SK-N-SH (cell line): Measurements from ENCODE around the gene TMEM94.

ENCODE experiments used
- EZH2phosphoT487 ChIP-seq: fragments of 200-600 bp; sonication (generic); IDR thresholded peaks from 2 replicates; pipeline ENCODE4 v1.6.1; 2017; ENCODE audit warnings: low read depth, mixed run types, mild to moderate bottlenecking, antibody characterized with exemption, moderate library complexity, borderline replicate concordance
- FOXJ3 ChIP-seq: sonication (generic); formaldehyde crosslinking; IDR thresholded peaks from 2 replicates; pipeline ENCODE4 v1.5.1; 2020; ENCODE audit warnings: mild to moderate bottlenecking, missing genetic modification reagents
- MEF2A ChIP-seq: IDR thresholded peaks from 2 replicates; pipeline ENCODE4 v1.4.0; 2012; ENCODE audit warnings: low read depth, borderline replicate concordance
- NRF1 ChIP-seq: IDR thresholded peaks from 2 replicates; pipeline ENCODE4 v1.6.1; 2012; ENCODE audit warnings: low read depth, mild to moderate bottlenecking, low read length
- POLR2AphosphoS5 ChIP-seq: IDR thresholded peaks from 2 replicates; pipeline ENCODE4 v1.6.1; 2012; ENCODE audit warnings: low read depth, low read length
- RCOR1 ChIP-seq: fragments of 150-350 bp; IDR thresholded peaks from 2 replicates; pipeline ENCODE4 v1.6.1; 2017; ENCODE audit warnings: antibody characterized with exemption, low read length
- RXRA ChIP-seq: IDR thresholded peaks from 2 replicates; pipeline ENCODE4 v1.4.0; 2012; ENCODE audit warnings: low read depth, mild to moderate bottlenecking, borderline replicate concordance
- TF ChIP-seq, protein P1 (sequence below): fragments of 200-600 bp; sonication (generic); IDR thresholded peaks from 2 replicates; pipeline ENCODE4 v1.6.1; 2017; ENCODE audit warnings: antibody characterized with exemption, mild to moderate bottlenecking, moderate library complexity
- TF ChIP-seq, protein P2 (sequence below): fragments of 150-350 bp; IDR thresholded peaks from 2 replicates; pipeline ENCODE4 v1.6.1; 2017; ENCODE audit warnings: antibody characterized with exemption, low read length, low read depth, borderline replicate concordance
- TF ChIP-seq, protein P3 (sequence below): IDR thresholded peaks from 2 replicates; pipeline ENCODE4 v1.4.0; 2012; ENCODE audit warnings: low read depth, borderline replicate concordance
- TF ChIP-seq, protein P4 (sequence below): IDR thresholded peaks from 2 replicates; pipeline ENCODE4 v1.4.0; 2012; ENCODE audit warnings: low read depth
- TF ChIP-seq, protein P5 (sequence below): IDR thresholded peaks from 2 replicates; pipeline ENCODE4; 2012

DNA sequence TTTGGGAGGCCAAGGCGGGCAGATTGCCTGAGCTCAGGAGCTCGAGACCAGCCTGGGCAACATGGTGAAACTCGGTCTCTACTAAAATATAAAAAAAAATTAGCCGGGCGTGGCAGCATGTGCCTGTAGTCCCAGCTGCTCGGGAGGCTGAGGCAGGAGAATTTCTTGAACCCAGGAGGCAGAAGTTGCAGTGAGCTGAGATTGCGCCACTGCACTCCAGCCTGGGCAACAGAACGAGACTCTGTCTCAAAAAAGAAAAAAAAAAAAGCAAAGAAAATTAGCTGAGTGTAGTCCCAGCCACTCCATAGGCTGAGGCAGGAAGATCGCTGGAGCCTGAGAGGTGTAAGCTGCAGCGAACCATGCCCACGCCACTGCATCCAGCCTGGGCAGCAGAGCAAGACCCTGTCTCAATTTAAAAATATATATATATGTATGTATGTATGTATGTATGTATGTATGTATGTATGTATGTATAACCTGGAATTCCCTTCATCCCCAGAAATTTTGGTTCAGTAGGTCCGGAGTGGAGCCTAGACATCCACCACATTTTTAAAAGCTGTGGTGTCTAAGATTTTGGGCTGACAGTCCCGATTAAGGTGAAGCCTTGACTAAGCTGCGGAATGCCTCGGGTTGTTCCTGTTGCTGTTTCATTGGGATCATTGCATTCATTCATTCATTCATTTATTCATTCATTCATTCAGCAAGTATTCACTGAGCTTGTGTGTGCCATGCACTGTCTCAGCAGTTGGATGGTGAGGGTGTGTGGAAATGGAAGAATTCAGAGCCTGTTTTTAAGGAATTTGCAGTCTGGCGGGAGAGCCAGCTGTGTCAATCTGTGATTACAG, 25.9 kb downstream of the TMEM94 start:
- TF ChIP-seq, protein P1, sequence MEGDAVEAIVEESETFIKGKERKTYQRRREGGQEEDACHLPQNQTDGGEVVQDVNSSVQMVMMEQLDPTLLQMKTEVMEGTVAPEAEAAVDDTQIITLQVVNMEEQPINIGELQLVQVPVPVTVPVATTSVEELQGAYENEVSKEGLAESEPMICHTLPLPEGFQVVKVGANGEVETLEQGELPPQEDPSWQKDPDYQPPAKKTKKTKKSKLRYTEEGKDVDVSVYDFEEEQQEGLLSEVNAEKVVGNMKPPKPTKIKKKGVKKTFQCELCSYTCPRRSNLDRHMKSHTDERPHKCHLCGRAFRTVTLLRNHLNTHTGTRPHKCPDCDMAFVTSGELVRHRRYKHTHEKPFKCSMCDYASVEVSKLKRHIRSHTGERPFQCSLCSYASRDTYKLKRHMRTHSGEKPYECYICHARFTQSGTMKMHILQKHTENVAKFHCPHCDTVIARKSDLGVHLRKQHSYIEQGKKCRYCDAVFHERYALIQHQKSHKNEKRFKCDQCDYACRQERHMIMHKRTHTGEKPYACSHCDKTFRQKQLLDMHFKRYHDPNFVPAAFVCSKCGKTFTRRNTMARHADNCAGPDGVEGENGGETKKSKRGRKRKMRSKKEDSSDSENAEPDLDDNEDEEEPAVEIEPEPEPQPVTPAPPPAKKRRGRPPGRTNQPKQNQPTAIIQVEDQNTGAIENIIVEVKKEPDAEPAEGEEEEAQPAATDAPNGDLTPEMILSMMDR, result no peak
- TF ChIP-seq FOXJ3 (CRISPR knock-in tag) (no peak), MEF2A (no peak), RXRA (no peak), RCOR1 (no peak), EZH2phosphoT487 (no peak), POLR2AphosphoS5 (no peak), NRF1 (no peak)
- TF ChIP-seq, protein P2, sequence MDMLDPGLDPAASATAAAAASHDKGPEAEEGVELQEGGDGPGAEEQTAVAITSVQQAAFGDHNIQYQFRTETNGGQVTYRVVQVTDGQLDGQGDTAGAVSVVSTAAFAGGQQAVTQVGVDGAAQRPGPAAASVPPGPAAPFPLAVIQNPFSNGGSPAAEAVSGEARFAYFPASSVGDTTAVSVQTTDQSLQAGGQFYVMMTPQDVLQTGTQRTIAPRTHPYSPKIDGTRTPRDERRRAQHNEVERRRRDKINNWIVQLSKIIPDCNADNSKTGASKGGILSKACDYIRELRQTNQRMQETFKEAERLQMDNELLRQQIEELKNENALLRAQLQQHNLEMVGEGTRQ, result no peak
- TF ChIP-seq, protein P3, sequence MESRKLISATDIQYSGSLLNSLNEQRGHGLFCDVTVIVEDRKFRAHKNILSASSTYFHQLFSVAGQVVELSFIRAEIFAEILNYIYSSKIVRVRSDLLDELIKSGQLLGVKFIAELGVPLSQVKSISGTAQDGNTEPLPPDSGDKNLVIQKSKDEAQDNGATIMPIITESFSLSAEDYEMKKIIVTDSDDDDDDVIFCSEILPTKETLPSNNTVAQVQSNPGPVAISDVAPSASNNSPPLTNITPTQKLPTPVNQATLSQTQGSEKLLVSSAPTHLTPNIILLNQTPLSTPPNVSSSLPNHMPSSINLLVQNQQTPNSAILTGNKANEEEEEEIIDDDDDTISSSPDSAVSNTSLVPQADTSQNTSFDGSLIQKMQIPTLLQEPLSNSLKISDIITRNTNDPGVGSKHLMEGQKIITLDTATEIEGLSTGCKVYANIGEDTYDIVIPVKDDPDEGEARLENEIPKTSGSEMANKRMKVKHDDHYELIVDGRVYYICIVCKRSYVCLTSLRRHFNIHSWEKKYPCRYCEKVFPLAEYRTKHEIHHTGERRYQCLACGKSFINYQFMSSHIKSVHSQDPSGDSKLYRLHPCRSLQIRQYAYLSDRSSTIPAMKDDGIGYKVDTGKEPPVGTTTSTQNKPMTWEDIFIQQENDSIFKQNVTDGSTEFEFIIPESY, result no peak
- TF ChIP-seq, protein P4, sequence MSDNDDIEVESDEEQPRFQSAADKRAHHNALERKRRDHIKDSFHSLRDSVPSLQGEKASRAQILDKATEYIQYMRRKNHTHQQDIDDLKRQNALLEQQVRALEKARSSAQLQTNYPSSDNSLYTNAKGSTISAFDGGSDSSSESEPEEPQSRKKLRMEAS, result no peak
- TF ChIP-seq, protein P5, sequence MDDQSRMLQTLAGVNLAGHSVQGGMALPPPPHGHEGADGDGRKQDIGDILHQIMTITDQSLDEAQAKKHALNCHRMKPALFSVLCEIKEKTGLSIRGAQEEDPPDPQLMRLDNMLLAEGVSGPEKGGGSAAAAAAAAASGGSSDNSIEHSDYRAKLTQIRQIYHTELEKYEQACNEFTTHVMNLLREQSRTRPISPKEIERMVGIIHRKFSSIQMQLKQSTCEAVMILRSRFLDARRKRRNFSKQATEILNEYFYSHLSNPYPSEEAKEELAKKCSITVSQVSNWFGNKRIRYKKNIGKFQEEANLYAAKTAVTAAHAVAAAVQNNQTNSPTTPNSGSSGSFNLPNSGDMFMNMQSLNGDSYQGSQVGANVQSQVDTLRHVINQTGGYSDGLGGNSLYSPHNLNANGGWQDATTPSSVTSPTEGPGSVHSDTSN, result no peak
